Spinal cord (tissue), 4 donors: ENCODE measurements around the gene SLC2A9. TPM values are rescaled to one million over a fixed set of nuclear protein-coding genes. Genes with fewer than 3 reads are reported as not detected.

Experiments used
- polyA plus RNA-seq, 2 donors: library from polyadenylated mRNA; unstranded; fragments of 120-200 nt; gene quantifications; one replicate each; pipeline ENCODE4 v1.2.1, GENCODE V29; 2013; ENCODE audit not compliant: insufficient read length in 2 of 2
- small RNA-seq: library from RNA; depleted of rRNA; stranded (forward); fragments of <200 nt; gene quantifications from one replicate; pipeline ENCODE3, GENCODE V24; 2014; ENCODE audit warnings: low replicate concordance
- total RNA-seq, 2 donors: library from RNA; depleted of rRNA in 1 of 2; stranded (reverse); fragments of 120-200 nt in 1 of 2; fragments of >200 nt in 1 of 2; gene quantifications; one replicate each; pipeline versions ENCODE4 v1.2.3 to v1.2.4, GENCODE V29; 2013 to 2014

Gene SLC2A9
- total and polyA plus RNA-seq, 4 donors, result 2.0 to 4.4 (median 3.7) TPM

Small RNAs within 50 kb of the gene (small RNA-seq; reads per million reads assigned to genes)
- gene RNA5SP154, result not detected

Other genes starting within 250 kb of the SLC2A9 start
- gene DRD5, start 239.9 kb downstream of the SLC2A9 start, total RNA-seq, result 1 to 10 TPM in 1 of 2 donors, under 1 TPM in 1; 0.83 to 2.2 TPM
- gene DRD5, start 239.9 kb downstream of the SLC2A9 start, polyA plus RNA-seq, result 1 to 10 TPM; 2.2 to 2.6 TPM
- 100 to 1,000 TPM in 1 of 2 donors, 10 to 100 TPM in 1; 85.8 to 127 TPM for gene WDR1, start 95.3 kb upstream of the SLC2A9 start, total RNA-seq
- 100 to 1,000 TPM; 143 to 148 TPM for gene WDR1, start 95.3 kb upstream of the SLC2A9 start, polyA plus RNA-seq